H7 (cell line): ENCODE measurements around the gene GIMAP6. TPM values are rescaled to one million over a fixed set of nuclear protein-coding genes. Genes with fewer than 3 reads are reported as not detected.
"Not testable (repeated sequence)": the region's sequence is repeated elsewhere in the genome, so short reads cannot be mapped to it uniquely, and the experiment has no call there.

Experiments used
- DNase-seq: peaks from one replicate; pipeline ENCODE4 v3.0.0; 2012
- H3K27me3 ChIP-seq: 2 replicates; pipeline ENCODE4 v1.6.0; 2011; ENCODE audit warnings: mild to moderate bottlenecking, low read length; ENCODE audit not compliant: control insufficient read depth, insufficient read depth
- H3K36me3 ChIP-seq: replicated peaks from 2 replicates; pipeline ENCODE4 v1.5.1; 2011; ENCODE audit warnings: low read length; ENCODE audit not compliant: control insufficient read depth, insufficient read depth
- H3K4me3 ChIP-seq: 2 replicates; pipeline ENCODE4 v1.5.1; 2011; ENCODE audit warnings: low read depth, mild to moderate bottlenecking, control low read depth, low read length, moderate library complexity; ENCODE audit not compliant: insufficient read depth
- total RNA-seq: library from RNA; depleted of rRNA; stranded (reverse); fragments of >200 nt; shearing (Covaris generic); gene quantifications from 2 replicates; pipeline ENCODE4 v1.2.3, GENCODE V29; 2014; rRNA removed

Gene GIMAP6
- total RNA-seq, result not detected in 2 replicates

GRCh38 chr7:150631866-150632864, at the start of gene GIMAP6:
TSS of gene GIMAP6 (minus strand) at chr7:150632385. CDS start at chr7:150630142, 2,243 bp downstream.
- DNase-seq, result no peak
- H3K27me3 ChIP-seq, result no peaks in the 10 kb centered on the region
- no peaks in the 10 kb centered on the region for H3K36me3 ChIP-seq
- H3K4me3 ChIP-seq, result no peak within 1 kb of the TSS

GRCh38 chr7:150680364-150680763, 48.2 kb upstream of the GIMAP6 start:
- H3K4me3 ChIP-seq, H3K36me3 ChIP-seq, H3K27me3 ChIP-seq, DNase-seq: not testable (repeated sequence)

GRCh38 chr7:150678601-150679000, 46.4 kb upstream of the GIMAP6 start:
- not testable (repeated sequence) for H3K4me3 ChIP-seq, H3K27me3 ChIP-seq, DNase-seq, H3K36me3 ChIP-seq

DNA sequence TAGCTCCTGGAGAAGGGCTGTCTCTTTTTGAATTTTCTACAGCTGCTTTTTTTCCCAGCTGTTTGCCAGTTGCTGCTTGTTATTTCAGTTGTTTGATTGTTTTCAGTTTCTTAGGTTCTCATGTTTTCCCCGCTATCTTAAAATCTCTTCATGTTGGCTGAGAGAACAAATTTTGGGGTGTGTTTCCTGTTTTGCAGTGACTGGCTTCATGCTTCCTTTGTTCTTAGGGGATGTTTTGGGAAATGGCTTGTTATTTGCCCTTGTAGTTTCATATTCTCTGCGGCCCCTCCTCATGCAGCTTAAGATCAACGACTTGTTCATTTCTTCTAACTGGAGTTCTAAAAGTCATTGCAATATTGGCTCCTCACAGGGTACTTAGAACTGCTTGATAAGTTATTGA, 44.7 kb upstream of the GIMAP6 start:
- not testable (repeated sequence) for DNase-seq, H3K27me3 ChIP-seq, H3K36me3 ChIP-seq, H3K4me3 ChIP-seq

DNA sequence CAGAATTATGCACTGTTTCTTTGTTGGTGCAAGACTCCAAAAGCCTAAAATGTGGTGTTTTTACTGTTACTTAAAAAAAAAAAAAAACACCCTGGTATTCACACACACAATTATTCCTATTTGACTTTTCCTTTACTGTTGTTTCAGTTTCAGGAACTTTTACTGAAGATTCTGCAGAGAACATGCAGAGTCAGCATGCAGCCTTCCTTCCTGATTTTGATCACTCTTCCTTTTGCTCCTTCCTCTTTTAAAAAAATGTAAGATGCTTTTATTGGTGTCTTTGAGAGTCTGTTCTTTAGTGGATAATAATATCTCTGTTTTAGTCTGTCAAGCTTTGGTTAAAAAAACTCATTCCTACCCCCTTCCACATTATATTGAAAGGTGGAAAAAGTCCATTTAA, 44.1 kb upstream of the GIMAP6 start:
- not testable (repeated sequence) for DNase-seq, H3K27me3 ChIP-seq, H3K4me3 ChIP-seq, H3K36me3 ChIP-seq

- DNase-seq, result no peak
- Histone ChIP-seq H3K4me3 (no peak overlapping the region), H3K27me3 (no peaks in the 10 kb centered on the region), H3K36me3 (no peaks in the 10 kb centered on the region)
Measured at GRCh38 chr7:150675714-150676113, 43.5 kb upstream of the GIMAP6 start.

DNA sequence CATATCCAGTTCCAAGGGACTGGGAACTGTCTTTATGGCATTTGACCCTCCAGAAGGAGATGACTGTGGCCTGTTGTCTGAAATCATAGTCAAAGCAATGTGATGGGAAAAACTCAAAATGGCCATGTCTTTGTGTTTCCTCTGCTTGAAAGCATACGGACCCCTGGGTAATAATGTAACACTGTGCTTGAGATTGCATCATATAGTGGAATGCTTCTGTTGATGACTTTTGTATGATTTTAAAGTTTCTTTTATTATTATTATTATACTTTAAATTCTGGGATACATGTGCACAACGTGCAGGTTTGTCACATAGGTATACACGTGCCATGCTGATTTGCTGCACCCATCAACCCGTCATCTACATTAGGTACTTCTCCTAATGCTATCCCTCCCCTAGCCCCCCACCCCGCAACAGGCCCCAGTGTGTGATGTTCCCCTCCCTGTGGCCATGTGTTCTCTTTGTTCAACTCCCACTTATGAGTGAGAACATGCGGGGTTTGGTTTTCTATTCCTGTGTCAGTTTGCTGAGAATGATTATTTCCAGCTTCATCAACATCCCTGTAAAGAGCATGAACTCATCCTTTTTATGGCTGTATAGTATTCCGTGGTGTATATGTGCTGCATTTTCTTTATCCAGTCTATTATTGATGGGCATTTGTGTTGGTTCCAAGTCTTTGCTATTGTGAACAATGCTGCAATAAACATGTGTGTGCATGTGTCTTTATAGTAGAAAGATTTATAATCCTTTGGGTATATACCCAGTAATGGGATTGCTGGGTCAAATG, 39.8 kb upstream of the GIMAP6 start:
- DNase-seq, H3K4me3 ChIP-seq, H3K36me3 ChIP-seq, H3K27me3 ChIP-seq: not testable (repeated sequence)

DNA sequence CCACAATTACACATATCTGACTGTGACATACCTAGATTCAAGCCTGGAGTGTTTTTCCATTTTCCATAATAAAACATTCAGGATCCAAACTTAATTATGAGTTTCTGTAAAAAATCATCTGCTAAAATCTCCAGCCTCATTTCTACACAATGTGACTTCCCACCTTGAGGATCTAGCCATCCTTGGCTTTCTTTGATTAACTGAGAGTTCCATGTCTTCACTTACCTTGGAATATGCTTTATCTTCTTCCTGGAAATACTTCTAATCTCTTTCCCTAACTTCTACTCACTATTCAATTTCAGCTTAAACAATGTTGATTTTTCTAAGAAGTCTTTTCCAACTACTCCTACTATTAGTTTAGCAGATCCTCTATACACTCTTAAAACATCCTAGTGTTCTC, 36.8 kb upstream of the GIMAP6 start:
- Histone ChIP-seq H3K36me3 (no peaks in the 10 kb centered on the region), H3K27me3 (peaks cover 1% of the 10 kb centered on the region; the same call in 1 of the 2 replicates), H3K4me3 (no peak overlapping the region)
- DNase-seq, result no peak

GRCh38 chr7:150668472-150668911, 36.3 kb upstream of the GIMAP6 start:
- H3K4me3 ChIP-seq, result no peak overlapping the region
- peaks cover 1% of the 10 kb centered on the region; the same call in 1 of the 2 replicates for H3K27me3 ChIP-seq
- no peaks in the 10 kb centered on the region for H3K36me3 ChIP-seq
- DNase-seq, result no peak

GRCh38 chr7:150666412-150666811, 34.2 kb upstream of the GIMAP6 start:
- DNase-seq, result no peak

GRCh38 chr7:150665896-150666295, 33.7 kb upstream of the GIMAP6 start:
- H3K27me3 ChIP-seq, result peaks cover 1% of the 10 kb centered on the region; the same call in 1 of the 2 replicates
- H3K36me3 ChIP-seq, result no peaks in the 10 kb centered on the region
- no peak overlapping the region for H3K4me3 ChIP-seq
- DNase-seq, result no peak

More at GRCh38 chr7:150666412-150666811, 34.2 kb upstream of the GIMAP6 start:
- H3K36me3 ChIP-seq, result no peaks in the 10 kb centered on the region
- H3K4me3 ChIP-seq, result no peak overlapping the region
- H3K27me3 ChIP-seq, result peaks cover 1% of the 10 kb centered on the region; the same call in 1 of the 2 replicates

- no peak for DNase-seq
- peaks cover 1% of the 10 kb centered on the region; the same call in 1 of the 2 replicates for H3K27me3 ChIP-seq
- no peaks in the 10 kb centered on the region for H3K36me3 ChIP-seq
- H3K4me3 ChIP-seq, result no peak overlapping the region
Measured at GRCh38 chr7:150665089-150665748, 33.0 kb upstream of the GIMAP6 start.

- Histone ChIP-seq H3K36me3 (no peaks in the 10 kb centered on the region), H3K4me3 (no peak overlapping the region), H3K27me3 (peaks cover 1% of the 10 kb centered on the region; the same call in 1 of the 2 replicates)
- no peak for DNase-seq
Measured at GRCh38 chr7:150663802-150664494, 31.8 kb upstream of the GIMAP6 start.

GRCh38 chr7:150662821-150663220, 30.6 kb upstream of the GIMAP6 start:
- H3K4me3 ChIP-seq, DNase-seq, H3K36me3 ChIP-seq, H3K27me3 ChIP-seq: not testable (repeated sequence)
